Measurements from ENCODE around the gene IRF2BP2. TPM values are rescaled to one million over a fixed set of nuclear protein-coding genes. Genes with fewer than 3 reads are reported as not detected.
"Not testable (repeated sequence)": the region's sequence is repeated elsewhere in the genome, so short reads cannot be mapped to it uniquely, and the experiment has no call there.

IRF2BP2 gene
- total RNA-seq, 2 experiments from 2014 or later = 99.6 to 107 TPM

- Mint-ChIP-seq H3K4me1 (ENCODE audit: low read depth) (no peaks in the 10 kb centered on the region), H3K27me3 (ENCODE audit: low read depth) (no peaks in the 10 kb centered on the region), H3K36me3 (ENCODE audit: low read depth) (no peaks in the 10 kb centered on the region), H3K4me3 (no peak overlapping the region), H3K27ac (no peak overlapping the region), H3K9me3 (peaks cover 5% of the 10 kb centered on the region)
- CTCF ChIA-PET = no interaction called here
- intact Hi-C loops (cut with micrococcal nuclease) = no loop called here
- DNase-seq = no peak
Measured at GRCh38 chr1:234645474-234645953, 35.5 kb upstream of the IRF2BP2 start.

- no peak for DNase-seq
- Mint-ChIP-seq H3K4me1 (ENCODE audit: low read depth) (no peaks in the 10 kb centered on the region), H3K27me3 (ENCODE audit: low read depth) (no peaks in the 10 kb centered on the region), H3K4me3 (no peak overlapping the region), H3K36me3 (ENCODE audit: low read depth) (no peaks in the 10 kb centered on the region), H3K9me3 (peaks cover 5% of the 10 kb centered on the region), H3K27ac (no peak overlapping the region)
- intact Hi-C loops (cut with micrococcal nuclease) = no loop called here
- CTCF ChIA-PET = no interaction called here
Measured at GRCh38 chr1:234644928-234645327, 35.0 kb upstream of the IRF2BP2 start.

GRCh38 chr1:234643850-234644134, 33.8 kb upstream of the IRF2BP2 start:
- no peaks in the 10 kb centered on the region for H3K36me3 Mint-ChIP-seq (ENCODE audit: low read depth)
- no peaks in the 10 kb centered on the region for H3K4me1 Mint-ChIP-seq (ENCODE audit: low read depth)
- H3K4me3 Mint-ChIP-seq = no peak overlapping the region
- no peak for DNase-seq
- intact Hi-C loops (cut with micrococcal nuclease) = no loop called here
- CTCF ChIA-PET = no interaction called here
- no peaks in the 10 kb centered on the region for H3K27me3 Mint-ChIP-seq (ENCODE audit: low read depth)
- peaks cover 6% of the 10 kb centered on the region for H3K9me3 Mint-ChIP-seq
- no peak overlapping the region for H3K27ac Mint-ChIP-seq

- Mint-ChIP-seq H3K27ac (no peak overlapping the region), H3K27me3 (ENCODE audit: low read depth) (no peaks in the 10 kb centered on the region), H3K36me3 (ENCODE audit: low read depth) (no peaks in the 10 kb centered on the region), H3K9me3 (peaks cover 8% of the 10 kb centered on the region), H3K4me1 (ENCODE audit: low read depth) (no peaks in the 10 kb centered on the region), H3K4me3 (no peak overlapping the region)
- intact Hi-C loops (cut with micrococcal nuclease) = no loop called here
- CTCF ChIA-PET = interaction anchor here (0.5 kb wide), 1 partner anchor 73 kb away, joined by 3 read pairs; no protein-coding TSS in a partner anchor
- no peak for DNase-seq
Measured at GRCh38 chr1:234643111-234643849, 33.3 kb upstream of the IRF2BP2 start.

DNA sequence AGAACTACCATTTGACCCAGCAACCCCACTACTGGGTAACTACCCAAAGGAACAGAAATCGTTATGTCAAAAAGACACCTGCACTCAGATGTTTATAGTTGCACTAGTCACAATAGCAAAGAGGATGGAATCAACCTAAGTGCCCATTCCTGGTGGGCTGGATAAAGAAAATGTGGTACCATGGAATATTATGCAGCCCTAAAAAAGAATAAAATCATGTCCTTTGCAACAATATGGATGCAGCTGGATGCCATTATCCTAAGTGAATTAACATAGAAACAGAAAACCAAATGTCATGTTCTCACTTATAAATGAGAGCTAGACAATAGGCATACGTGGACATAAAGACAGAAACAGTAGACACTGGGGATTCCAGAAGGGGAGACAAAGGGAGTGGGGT, 32.5 kb upstream of the IRF2BP2 start:
- no peaks in the 10 kb centered on the region for H3K4me1 Mint-ChIP-seq (ENCODE audit: low read depth)
- no peaks in the 10 kb centered on the region for H3K27me3 Mint-ChIP-seq (ENCODE audit: low read depth)
- H3K4me3 Mint-ChIP-seq = no peak overlapping the region
- H3K36me3 Mint-ChIP-seq (ENCODE audit: low read depth) = no peaks in the 10 kb centered on the region
- CTCF ChIA-PET = no interaction called here
- H3K9me3 Mint-ChIP-seq = peaks cover 8% of the 10 kb centered on the region
- no peak overlapping the region for H3K27ac Mint-ChIP-seq
- DNase-seq = no peak
- intact Hi-C loops (cut with micrococcal nuclease) = no loop called here

GRCh38 chr1:234639961-234640360, 30.0 kb upstream of the IRF2BP2 start:
- CTCF ChIA-PET = no interaction called here
- DNase-seq = no peak
- Mint-ChIP-seq H3K4me3 (no peak overlapping the region), H3K27ac (no peak overlapping the region), H3K9me3 (peaks cover 2% of the 10 kb centered on the region), H3K36me3 (ENCODE audit: low read depth) (no peaks in the 10 kb centered on the region), H3K4me1 (ENCODE audit: low read depth) (no peaks in the 10 kb centered on the region), H3K27me3 (ENCODE audit: low read depth) (no peaks in the 10 kb centered on the region)
- intact Hi-C loops (cut with micrococcal nuclease) = no loop called here

- Mint-ChIP-seq H3K36me3 (ENCODE audit: low read depth) (no peaks in the 10 kb centered on the region), H3K27ac (no peak overlapping the region), H3K27me3 (ENCODE audit: low read depth) (no peaks in the 10 kb centered on the region), H3K4me3 (no peak overlapping the region), H3K9me3 (peaks cover 2% of the 10 kb centered on the region), H3K4me1 (ENCODE audit: low read depth) (no peaks in the 10 kb centered on the region)
- DNase-seq = no peak
- CTCF ChIA-PET = no interaction called here
- intact Hi-C loops (cut with micrococcal nuclease) = no loop called here
Measured at GRCh38 chr1:234638832-234639799, 29.1 kb upstream of the IRF2BP2 start.

- H3K4me3 Mint-ChIP-seq; H3K36me3 Mint-ChIP-seq (ENCODE audit: low read depth); H3K4me1 Mint-ChIP-seq (ENCODE audit: low read depth); intact Hi-C loops (cut with micrococcal nuclease); H3K27me3 Mint-ChIP-seq (ENCODE audit: low read depth); DNase-seq; H3K9me3 Mint-ChIP-seq; H3K27ac Mint-ChIP-seq: not testable (repeated sequence)
- CTCF ChIA-PET = interaction anchor here (0.5 kb wide), 1 partner anchor 23 kb away, joined by 5 read pairs; no protein-coding TSS in a partner anchor
Measured at GRCh38 chr1:234634922-234635321, 24.9 kb upstream of the IRF2BP2 start.

GRCh38 chr1:234634387-234634786, 24.4 kb upstream of the IRF2BP2 start:
- intact Hi-C loops (cut with micrococcal nuclease) = no loop called here
- no peaks in the 10 kb centered on the region for H3K36me3 Mint-ChIP-seq (ENCODE audit: low read depth)
- peaks cover 2% of the 10 kb centered on the region for H3K9me3 Mint-ChIP-seq
- no peak overlapping the region for H3K4me3 Mint-ChIP-seq
- CTCF ChIA-PET = no interaction called here
- H3K27me3 Mint-ChIP-seq (ENCODE audit: low read depth) = no peaks in the 10 kb centered on the region
- no peak for DNase-seq
- H3K27ac Mint-ChIP-seq = no peak overlapping the region
- no peaks in the 10 kb centered on the region for H3K4me1 Mint-ChIP-seq (ENCODE audit: low read depth)

- H3K4me1 Mint-ChIP-seq (ENCODE audit: low read depth) = no peaks in the 10 kb centered on the region
- no peaks in the 10 kb centered on the region for H3K9me3 Mint-ChIP-seq
- CTCF ChIA-PET = no interaction called here
- no peak overlapping the region for H3K27ac Mint-ChIP-seq
- intact Hi-C loops (cut with micrococcal nuclease) = no loop called here
- DNase-seq = no peak
- no peak overlapping the region for H3K4me3 Mint-ChIP-seq
- H3K27me3 Mint-ChIP-seq (ENCODE audit: low read depth) = no peaks in the 10 kb centered on the region
- H3K36me3 Mint-ChIP-seq (ENCODE audit: low read depth) = no peaks in the 10 kb centered on the region
Measured at GRCh38 chr1:234633246-234634003, 23.4 kb upstream of the IRF2BP2 start.

DNA sequence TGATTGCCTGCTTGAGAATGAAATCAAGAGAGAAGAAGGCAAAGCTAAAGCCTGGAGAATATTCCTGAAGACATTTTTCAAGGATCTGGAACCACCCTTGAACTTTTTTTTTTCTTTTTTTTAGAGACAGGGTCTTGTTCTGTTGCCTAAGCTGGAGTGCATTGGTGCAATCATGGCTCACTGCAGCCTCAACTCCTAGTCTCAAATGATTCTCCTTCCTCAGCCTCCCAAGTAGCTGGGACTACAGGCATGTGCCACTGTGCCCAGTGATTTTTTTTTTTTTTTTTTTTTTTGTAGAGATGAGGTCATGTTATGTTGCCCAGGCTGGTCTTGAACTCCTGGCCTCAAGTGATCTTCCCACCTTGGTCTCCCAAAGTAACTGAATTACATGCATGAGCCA, 22.2 kb upstream of the IRF2BP2 start:
- H3K4me3 Mint-ChIP-seq = no peak overlapping the region
- intact Hi-C loops (cut with micrococcal nuclease) = no loop called here
- no peaks in the 10 kb centered on the region for H3K4me1 Mint-ChIP-seq (ENCODE audit: low read depth)
- CTCF ChIA-PET = interaction anchor here (1.0 kb wide), 1 partner anchor 10 kb away, joined by 3 read pairs; no protein-coding TSS in a partner anchor
- no peak overlapping the region for H3K27ac Mint-ChIP-seq
- H3K27me3 Mint-ChIP-seq (ENCODE audit: low read depth) = no peaks in the 10 kb centered on the region
- no peaks in the 10 kb centered on the region for H3K9me3 Mint-ChIP-seq
- DNase-seq = no peak
- H3K36me3 Mint-ChIP-seq (ENCODE audit: low read depth) = no peaks in the 10 kb centered on the region

GRCh38 chr1:234631721-234632125, 21.7 kb upstream of the IRF2BP2 start:
- Mint-ChIP-seq H3K4me1 (ENCODE audit: low read depth) (no peaks in the 10 kb centered on the region), H3K27me3 (ENCODE audit: low read depth) (no peaks in the 10 kb centered on the region), H3K36me3 (ENCODE audit: low read depth) (no peaks in the 10 kb centered on the region), H3K4me3 (no peak overlapping the region), H3K27ac (no peak overlapping the region), H3K9me3 (no peaks in the 10 kb centered on the region)
- intact Hi-C loops (cut with micrococcal nuclease) = no loop called here
- no peak for DNase-seq
- CTCF ChIA-PET = interaction anchor here (1.0 kb wide), 1 partner anchor 10 kb away, joined by 3 read pairs; no protein-coding TSS in a partner anchor
